OCI-LY7 (cell line): ENCODE measurements around the gene RAD23A. TPM values are rescaled to one million over a fixed set of nuclear protein-coding genes. Genes with fewer than 3 reads are reported as not detected.
A peak's percentile ranks its signal among the peaks of the same experiment; 100 is the strongest.

Source experiments
- Bru-seq: library from RNA; stranded (reverse); fragments of 400-500 nt; gene quantifications from one replicate; lab custom pipeline; 2021; lab: Mats Ljungman, UMichigan
- BruChase-seq, 2 experiments: library from RNA; stranded (reverse); fragments of 400-500 nt; gene quantifications; one replicate each; lab custom pipeline; 2021; lab: Mats Ljungman, UMichigan
- BruUV-seq: library from RNA; stranded (reverse); fragments of 400-500 nt; replicated peaks from 2 replicates; lab custom pipeline; 2021; lab: Mats Ljungman, UMichigan
- CTCF ChIA-PET: fragments of 300-600 bp; sonication (Branson Sonifier 250); formaldehyde crosslinking; loops from one replicate; lab custom pipeline; 2022; ENCODE audit warnings: antibody characterized with exemption; ENCODE audit not compliant: unreplicated experiment; lab: Charles Lee
- POLR2A ChIA-PET: fragments of 300-600 bp; sonication (Branson Sonifier 250); formaldehyde crosslinking; loops from one replicate; lab custom pipeline; 2022; ENCODE audit warnings: antibody characterized with exemption; lab: Charles Lee
- DNase-seq: peaks from one replicate; pipeline ENCODE4 v3.0.0-alpha.2; 2015; ENCODE audit warnings: low spot score
- H2AFZ ChIP-seq: fragments of 200-600 bp; sonication (generic), shearing (Covaris generic); 2 replicates; pipeline ENCODE4 v1.6.1; 2014; ENCODE audit warnings: mild to moderate bottlenecking, antibody characterized with exemption, low read length, moderate library complexity
- H3K27ac ChIP-seq: fragments of 200-600 bp; sonication (generic); 2 replicates; pipeline ENCODE4 v1.5.1; 2014; ENCODE audit warnings: mixed run types, low read depth, mild to moderate bottlenecking, moderate library complexity, low read length, inconsistent platforms; ENCODE audit not compliant: poor library complexity, severe bottlenecking
- H3K36me3 ChIP-seq: fragments of 200-600 bp; sonication (generic); 2 replicates; pipeline ENCODE4 v1.6.1; 2014; ENCODE audit warnings: mild to moderate bottlenecking, antibody characterized with exemption, low read length, moderate library complexity, mixed read lengths; ENCODE audit not compliant: insufficient read depth
- H3K4me1 ChIP-seq: fragments of 200-600 bp; sonication (generic); 2 replicates; pipeline ENCODE4 v1.5.1; 2014; ENCODE audit warnings: mild to moderate bottlenecking, low read length; ENCODE audit not compliant: insufficient read depth, poor library complexity, severe bottlenecking
- H3K4me2 ChIP-seq: fragments of 200-600 bp; sonication (generic); 2 replicates; pipeline ENCODE4 v1.6.1; 2014; ENCODE audit warnings: mild to moderate bottlenecking, low read length
- H3K4me3 ChIP-seq: fragments of 200-600 bp; sonication (generic); 2 replicates; pipeline ENCODE4 v1.5.1; 2014; ENCODE audit warnings: mild to moderate bottlenecking, low read depth, low read length; ENCODE audit not compliant: poor library complexity, severe bottlenecking
- H3K79me2 ChIP-seq: fragments of 200-600 bp; sonication (generic); 2 replicates; pipeline ENCODE4 v1.6.1; 2016; ENCODE audit warnings: low read depth, mild to moderate bottlenecking, low read length, moderate library complexity, mixed read lengths; ENCODE audit not compliant: insufficient read depth
- H3K9me2 ChIP-seq: fragments of 200-600 bp; sonication (generic); 2 replicates; pipeline ENCODE4 v1.6.1; 2016; ENCODE audit warnings: mild to moderate bottlenecking, low read length, mixed read lengths; ENCODE audit not compliant: insufficient read depth
- H3K9me3 ChIP-seq: fragments of 200-600 bp; sonication (generic); 2 replicates; pipeline ENCODE4 v1.6.1; 2014; ENCODE audit warnings: mild to moderate bottlenecking, mixed run types, low read length, mixed read lengths
- H4K20me1 ChIP-seq: fragments of 200-600 bp; sonication (generic); 2 replicates; pipeline ENCODE4 v1.6.1; 2014; ENCODE audit warnings: mild to moderate bottlenecking, antibody characterized with exemption, low read length, moderate library complexity, mixed read lengths; ENCODE audit not compliant: insufficient read depth
- EZH2phosphoT487 ChIP-seq: fragments of 200-600 bp; sonication (generic); IDR thresholded peaks from 2 replicates; pipeline ENCODE4 v1.6.1; 2018; ENCODE audit warnings: low read depth, borderline replicate concordance, mild to moderate bottlenecking, mixed run types, antibody characterized with exemption, low read length, moderate library complexity, mixed read lengths
- intact Hi-C: fragments of 100-400 bp; cut with micrococcal nuclease; formaldehyde crosslinking; loops from one replicate; pipeline ENCODE4 v1.10.0; 2022; ENCODE audit not compliant: unreplicated experiment
- long read RNA-seq: library from polyadenylated mRNA; stranded (forward); transcript quantifications from one replicate; pipeline ENCODE4 v2.0.0, GENCODE V29; 2022
- total RNA-seq, 2 experiments: library from RNA; depleted of rRNA in 1 of 2; stranded (reverse); fragments of >200 nt in 1 of 2; shearing (Covaris generic) in 1 of 2; gene quantifications; 2 replicates each; pipeline ENCODE4 v1.2.3, GENCODE V29; 2014 to 2022
- TF ChIP-seq, protein P1 (sequence below): fragments of 200-600 bp; sonication (generic); conservative IDR thresholded peaks from 2 replicates; pipeline ENCODE4 v1.5.1; 2014; ENCODE audit warnings: mild to moderate bottlenecking, antibody characterized with exemption, low read length, moderate library complexity, mixed read lengths

RAD23A gene
- total RNA-seq (2014; rRNA removed; shearing (Covaris generic)) (237 and 243 TPM in 2 replicates), total RNA-seq (2022) (171 and 183 TPM in 2 replicates), Bru-seq, nascent RNA (percentile 86 among the genes with signal in this experiment), BruChase-seq, experiment 1, labeled RNA remaining after a 6-hour chase (percentile 96 among the genes with signal in this experiment), BruChase-seq, experiment 2, labeled RNA remaining after a 2-hour chase (percentile 88 among the genes with signal in this experiment)
- long read RNA-seq, transcript RAD23A-201 (9 exons, 1,736 nt): major isoform, 190 of 399 reads
- long read RNA-seq, transcript RAD23A-203 (9 exons, 1,746 nt): minor isoform, 144 of 399 reads
- long read RNA-seq, transcript RAD23A-207 (2 exons, 545 nt): minor isoform, 6 of 399 reads
- long read RNA-seq, partial matches to known transcripts: 13 of 399 reads
- long read RNA-seq, other reads (novel, unspliced or antisense): 44 of 399 reads

DNA sequence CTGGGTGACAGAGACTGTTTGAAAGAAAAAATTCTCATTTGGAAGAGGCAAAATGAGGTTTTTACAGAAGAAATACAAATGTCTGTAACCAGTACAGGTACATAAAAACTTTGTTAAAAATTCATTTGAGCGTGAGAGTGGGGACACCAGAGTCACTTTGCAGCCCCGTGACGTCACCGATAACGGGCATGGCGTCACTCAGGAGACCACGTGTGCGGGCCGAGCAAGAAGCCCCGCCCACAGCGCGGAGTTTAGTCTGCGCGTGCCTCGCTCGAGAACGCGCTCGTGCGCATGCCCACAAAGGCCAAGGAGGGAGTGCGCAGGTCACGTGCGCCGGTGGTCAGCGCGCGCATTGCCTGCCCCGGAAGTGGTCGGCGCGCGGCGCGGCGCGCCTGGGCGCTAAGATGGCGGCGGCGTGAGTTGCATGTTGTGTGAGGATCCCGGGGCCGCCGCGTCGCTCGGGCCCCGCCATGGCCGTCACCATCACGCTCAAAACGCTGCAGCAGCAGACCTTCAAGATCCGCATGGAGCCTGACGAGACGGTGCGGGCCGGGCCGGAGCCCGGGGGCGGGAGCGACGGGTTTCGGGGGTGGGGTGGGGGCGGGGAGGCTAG lies at the start of gene RAD23A:
TSS of gene RAD23A (plus strand) at position 384 of the 613 bp plus-strand sequence. CDS start at position 471, 87 bp downstream.
- Histone ChIP-seq H3K79me2 (peaks cover 42% of the 10 kb centered on the region), H3K27ac (peak within 1 kb of the TSS; percentile 64), H3K9me2 (no peaks in the 10 kb centered on the region), H2AFZ (no peak within 1 kb of the TSS), H3K4me2 (peak within 1 kb of the TSS; percentile 95), H3K36me3 (peaks cover 90% of the 10 kb centered on the region), H4K20me1 (peaks cover 17% of the 10 kb centered on the region), H3K4me3 (peak within 1 kb of the TSS; percentile 88), H3K4me1 (peaks cover 56% of the 10 kb centered on the region), H3K9me3 (no peaks in the 10 kb centered on the region)
- BruUV-seq: no TSS peak
- ChIA-PET POLR2A (no interaction called here), CTCF (no interaction called here)
- TF ChIP-seq EZH2phosphoT487: no peak
- TF ChIP-seq, protein P1, sequence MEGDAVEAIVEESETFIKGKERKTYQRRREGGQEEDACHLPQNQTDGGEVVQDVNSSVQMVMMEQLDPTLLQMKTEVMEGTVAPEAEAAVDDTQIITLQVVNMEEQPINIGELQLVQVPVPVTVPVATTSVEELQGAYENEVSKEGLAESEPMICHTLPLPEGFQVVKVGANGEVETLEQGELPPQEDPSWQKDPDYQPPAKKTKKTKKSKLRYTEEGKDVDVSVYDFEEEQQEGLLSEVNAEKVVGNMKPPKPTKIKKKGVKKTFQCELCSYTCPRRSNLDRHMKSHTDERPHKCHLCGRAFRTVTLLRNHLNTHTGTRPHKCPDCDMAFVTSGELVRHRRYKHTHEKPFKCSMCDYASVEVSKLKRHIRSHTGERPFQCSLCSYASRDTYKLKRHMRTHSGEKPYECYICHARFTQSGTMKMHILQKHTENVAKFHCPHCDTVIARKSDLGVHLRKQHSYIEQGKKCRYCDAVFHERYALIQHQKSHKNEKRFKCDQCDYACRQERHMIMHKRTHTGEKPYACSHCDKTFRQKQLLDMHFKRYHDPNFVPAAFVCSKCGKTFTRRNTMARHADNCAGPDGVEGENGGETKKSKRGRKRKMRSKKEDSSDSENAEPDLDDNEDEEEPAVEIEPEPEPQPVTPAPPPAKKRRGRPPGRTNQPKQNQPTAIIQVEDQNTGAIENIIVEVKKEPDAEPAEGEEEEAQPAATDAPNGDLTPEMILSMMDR: no peak
- peak; percentile 99 for DNase-seq
- intact Hi-C loops: no loop called here

DNA sequence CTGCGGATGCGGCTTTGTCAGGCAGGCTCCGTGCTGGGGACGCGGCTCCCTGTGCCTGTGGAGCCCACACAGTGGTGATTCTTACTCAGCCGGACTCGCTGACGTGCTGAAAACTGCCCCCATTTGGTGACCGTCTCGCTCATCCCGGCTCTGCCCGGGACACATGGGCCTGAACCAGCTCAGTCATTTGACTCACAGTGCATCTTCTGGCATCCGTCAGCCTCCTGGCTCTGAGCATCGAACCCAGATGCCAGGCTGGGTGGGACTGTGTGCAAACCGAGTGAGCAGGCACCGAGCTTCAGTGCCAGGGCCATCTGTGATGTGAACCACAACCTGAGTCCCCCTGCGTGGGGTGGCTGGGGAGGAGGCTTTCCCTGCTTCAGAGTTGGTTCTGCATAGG lies 49.2 kb upstream of the RAD23A start:
- POLR2A ChIA-PET: no interaction called here

More for the DNA sequence above, 49.2 kb upstream of the RAD23A start:
- H3K27ac ChIP-seq: no peak overlapping the region
- peaks cover 6% of the 10 kb centered on the region for H3K4me1 ChIP-seq
- no peak overlapping the region for H3K4me3 ChIP-seq
- H3K4me2 ChIP-seq: no peak overlapping the region
- intact Hi-C loops: no loop called here
- no peaks in the 10 kb centered on the region for H4K20me1 ChIP-seq
- H3K9me3 ChIP-seq: no peaks in the 10 kb centered on the region
- CTCF ChIA-PET: no interaction called here
- TF ChIP-seq, protein P1: no peak
- TF ChIP-seq EZH2phosphoT487: no peak
- H2AFZ ChIP-seq: no peak overlapping the region
- no TSS peak for BruUV-seq
- DNase-seq: no peak
- H3K79me2 ChIP-seq: peaks cover 7% of the 10 kb centered on the region; the same call in 1 of the 2 replicates
- peaks cover 41% of the 10 kb centered on the region; the same call in 1 of the 2 replicates for H3K36me3 ChIP-seq
- no peaks in the 10 kb centered on the region for H3K9me2 ChIP-seq
